HepG2 (cell line): ENCODE measurements around the gene PSMB2. TPM values are rescaled to one million over a fixed set of nuclear protein-coding genes. Genes with fewer than 3 reads are reported as not detected.

Experiments
- ATAC-seq: fragments of 200-7000 bp; cut with Tn5 transposase; 3 replicates; pipeline ENCODE4 v1.9.1; 2020; ENCODE audit warnings: mild to moderate bottlenecking, moderate library complexity
- BruUV-seq: library from RNA; stranded (reverse); fragments of 400-500 nt; replicated peaks from 2 replicates; lab custom pipeline; 2021; lab: Mats Ljungman, UMichigan
- CTCF ChIA-PET: fragments of 300-600 bp; formaldehyde crosslinking; extraction: SDS; loops from one replicate; lab custom pipeline; 2021; ENCODE audit warnings: low total read pairs, inconsistent platforms, low intra/inter-chr PET ratio; lab: Yijun Ruan, JAX
- POLR2A ChIA-PET: fragments of 350-600 bp; sonication (Branson Sonifier 250); formaldehyde crosslinking; loops from one replicate; lab custom pipeline; 2020; ENCODE audit warnings: antibody characterized with exemption, inconsistent platforms; lab: Yijun Ruan, JAX
- DNase-seq: peaks from one replicate; pipeline ENCODE4 v3.0.0-alpha.2; 2015; ENCODE audit warnings: low spot score
- FAIRE-seq: peaks from 3 replicates; lab custom pipeline; 2011; peaks lifted over from hg19 to GRCh38; lab: Jason Lieb, UNC
- H2AFZ ChIP-seq: one replicate; pipeline ENCODE4 v1.6.1; 2011; ENCODE audit warnings: low read length, inconsistent platforms
- H3K27ac ChIP-seq: fragments of 300-600 bp; 3 replicates; pipeline ENCODE4 v1.8.0; 2011; ENCODE audit warnings: mixed run types, mild to moderate bottlenecking, mixed read lengths, low read length, inconsistent platforms; ENCODE audit not compliant: insufficient read depth; ENCODE audit errors: extremely low read length
- H3K27me3 ChIP-seq, 2 experiments: fragments of 200-600 bp in 1 of 2; 2 replicates in 1 of 2; 3 replicates in 1 of 2; pipeline versions ENCODE4 v1.6.0 to v1.8.0; 2011; ENCODE audit warnings: low read length in 2 of 2, mild to moderate bottlenecking in 2 of 2, moderate library complexity in 2 of 2, inconsistent platforms in 1 of 2; ENCODE audit not compliant: insufficient read depth in 2 of 2, control insufficient read depth in 1 of 2
- H3K36me3 ChIP-seq, 2 experiments: fragments of 200-600 bp in 1 of 2; replicated peaks in 1 of 2; 2 replicates in 1 of 2; 3 replicates in 1 of 2; pipeline versions ENCODE4 v1.5.1 to v1.8.0; 2011; ENCODE audit warnings: low read length in 2 of 2, inconsistent platforms in 1 of 2; ENCODE audit not compliant: insufficient read depth in 2 of 2, control insufficient read depth in 1 of 2
- H3K4me1 ChIP-seq: 2 replicates; pipeline ENCODE4 v1.5.1; 2012; ENCODE audit warnings: low read length, inconsistent platforms; ENCODE audit not compliant: insufficient read depth
- H3K4me2 ChIP-seq: 2 replicates; pipeline ENCODE4 v1.6.0; 2011; ENCODE audit warnings: low read depth, low read length, inconsistent platforms
- H3K4me3 ChIP-seq, 3 experiments: fragments of 200-600 bp in 1 of 3; sonication (generic), shearing (Covaris generic) in 1 of 3; replicated peaks in 1 of 3; 2 replicates each; pipeline ENCODE4 v1.5.1; 2011 to 2016; ENCODE audit warnings: low read length in 3 of 3, inconsistent platforms in 2 of 3, low read depth in 2 of 3, mild to moderate bottlenecking in 2 of 3, control low read depth in 1 of 3, mixed read lengths in 1 of 3; ENCODE audit not compliant: insufficient read depth in 1 of 3
- H3K79me2 ChIP-seq: one replicate; pipeline ENCODE4 v1.6.1; 2011; ENCODE audit warnings: low read length, inconsistent platforms; ENCODE audit not compliant: insufficient read depth
- H3K9ac ChIP-seq: 2 replicates; pipeline ENCODE4 v1.6.0; 2011; ENCODE audit warnings: mild to moderate bottlenecking, low read depth, low read length, inconsistent platforms; ENCODE audit not compliant: insufficient read depth
- H3K9me3 ChIP-seq: 2 replicates; pipeline ENCODE4 v1.5.1; 2012; ENCODE audit warnings: mild to moderate bottlenecking, low read length
- H4K20me1 ChIP-seq: 2 replicates; pipeline ENCODE4 v1.6.0; 2011; ENCODE audit warnings: inconsistent platforms, mild to moderate bottlenecking, low read length, moderate library complexity; ENCODE audit not compliant: insufficient read depth
- BCL6 ChIP-seq: IDR thresholded peaks from 2 replicates; pipeline ENCODE4 v1.6.1; 2016; ENCODE audit warnings: missing genetic modification reagents, missing compliant biosample characterization
- CENPBD1 ChIP-seq: sonication (generic); formaldehyde crosslinking; IDR thresholded peaks from 2 replicates; pipeline ENCODE4 v1.8.0; 2022; ENCODE audit warnings: missing genetic modification reagents, low read depth, mild to moderate bottlenecking, borderline replicate concordance
- CTCF ChIP-seq: sonication (generic); formaldehyde crosslinking; IDR thresholded peaks from 2 replicates; pipeline ENCODE4 v1.5.0; 2020; ENCODE audit warnings: mild to moderate bottlenecking, missing genetic modification reagents, moderate library complexity
- MTF1 ChIP-seq: sonication (generic); formaldehyde crosslinking; IDR thresholded peaks from 2 replicates; pipeline ENCODE4 v1.5.0; 2020; ENCODE audit warnings: missing genetic modification reagents
- MXD1 ChIP-seq: sonication (generic); formaldehyde crosslinking; IDR thresholded peaks from 2 replicates; pipeline ENCODE4 v1.4.0; 2020; ENCODE audit warnings: mild to moderate bottlenecking, missing genetic modification reagents
- RORA ChIP-seq: sonication (generic); formaldehyde crosslinking; IDR thresholded peaks from 2 replicates; pipeline ENCODE4 v1.5.0; 2020; ENCODE audit warnings: mild to moderate bottlenecking, missing genetic modification reagents, moderate library complexity
- SMARCC2 ChIP-seq: fragments of 450-650 bp; IDR thresholded peaks from 2 replicates; pipeline ENCODE4 v1.6.1; 2017; ENCODE audit warnings: antibody characterized with exemption, mild to moderate bottlenecking
- STAG1 ChIP-seq: sonication (generic); formaldehyde crosslinking; IDR thresholded peaks from 2 replicates; pipeline ENCODE4 v1.4.0; 2020; ENCODE audit warnings: missing genetic modification reagents
- WGBS: methylation state at CpG from one replicate; pipeline ENCODE4 v1.1.6; 2017; ENCODE audit warnings: low lambda C conversion rate; 5-methylcytosine and 5-hydroxymethylcytosine counted together
- in situ Hi-C: cut with HindIII; loops from 2 replicates; pipeline ENCODE4 v1.10.0; 2017; ENCODE audit warnings: low pct_unique_long_range_greater_than_20kb; ENCODE audit not compliant: extremely low pct_ligation_motif_present
- intact Hi-C: fragments of 100-400 bp; cut with micrococcal nuclease; formaldehyde crosslinking; loops from one replicate; pipeline ENCODE4 v1.10.0; 2022; ENCODE audit not compliant: unreplicated experiment
- polyA plus RNA-seq, 8 experiments: library from polyadenylated mRNA; depleted of rRNA in 3 of 8; stranded (reverse) in 7 of 8; unstranded in 1 of 8; fragments of >200 nt; fragmentation: Illumina TruSeq in 4 of 8; extraction: Trizol in 4 of 8; gene quantifications; 2 replicates each; pipeline versions ENCODE4 v1.2.1 to v1.2.3, GENCODE V29; 2011 to 2016; ENCODE audit warnings: low read depth in 4 of 8, missing spikeins in 1 of 8, mixed read lengths in 1 of 8; ENCODE audit not compliant: insufficient read depth in 1 of 8
- total RNA-seq, 5 experiments: library from RNA; depleted of rRNA; stranded (reverse); fragments of >200 nt; fragmentation: Illumina TruSeq; extraction: Trizol; gene quantifications; 2 replicates each; pipeline ENCODE4 v1.2.3, GENCODE V29; 2016; ENCODE audit warnings: low read depth in 1 of 5
- TF ChIP-seq, protein P1 (sequence below): sonication (generic); formaldehyde crosslinking; IDR thresholded peaks from 2 replicates; pipeline ENCODE4 v1.4.0; 2020; ENCODE audit warnings: mild to moderate bottlenecking, missing genetic modification reagents
- TF ChIP-seq, protein P2 (sequence below): sonication (generic); formaldehyde crosslinking; IDR thresholded peaks from 2 replicates; pipeline ENCODE4 v1.8.1; 2023; ENCODE audit warnings: mild to moderate bottlenecking, moderate library complexity, missing genetic modification reagents

Gene PSMB2
- total and polyA plus RNA-seq, 2 of the 13 experiments (the other 11 are each of a cell fraction or from before 2014, with no cell fraction given): 60.6 to 62.2 TPM

GRCh38 chr1:35650416-35650815 is 9.1 kb upstream of the PSMB2 start:
- no peak overlapping the region for H3K9ac ChIP-seq
- no peak overlapping the region for H2AFZ ChIP-seq
- no peak overlapping the region for H3K4me3 ChIP-seq
- in situ Hi-C loops (no loop called here), intact Hi-C loops (no loop called here)
- H3K9me3 ChIP-seq: no peaks in the 10 kb centered on the region
- no peak overlapping the region for H3K27ac ChIP-seq
- ATAC-seq: no peak
- no TSS peak for BruUV-seq
- TF ChIP-seq MXD1: no peak
- no peak for TF ChIP-seq RORA (CRISPR knock-in tag)
- TF ChIP-seq, protein P1, sequence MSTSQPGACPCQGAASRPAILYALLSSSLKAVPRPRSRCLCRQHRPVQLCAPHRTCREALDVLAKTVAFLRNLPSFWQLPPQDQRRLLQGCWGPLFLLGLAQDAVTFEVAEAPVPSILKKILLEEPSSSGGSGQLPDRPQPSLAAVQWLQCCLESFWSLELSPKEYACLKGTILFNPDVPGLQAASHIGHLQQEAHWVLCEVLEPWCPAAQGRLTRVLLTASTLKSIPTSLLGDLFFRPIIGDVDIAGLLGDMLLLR (CRISPR knock-in tag): no peak
- TF ChIP-seq MTF1 (CRISPR knock-in tag): no peak
- WGBS: 49% methylated on average over 3 of the region's 3 CpGs
- H3K79me2 ChIP-seq: no peaks in the 10 kb centered on the region
- POLR2A ChIA-PET: no interaction called here
- no peak for FAIRE-seq
- H3K4me1 ChIP-seq: no peaks in the 10 kb centered on the region
- DNase-seq: no peak
- H3K4me2 ChIP-seq: no peak overlapping the region
- no peaks in the 10 kb centered on the region for H3K36me3 ChIP-seq
- no peaks in the 10 kb centered on the region for H4K20me1 ChIP-seq
- CTCF ChIA-PET: no interaction called here
- H3K27me3 ChIP-seq: peaks cover 0 to under 1% of the 10 kb centered on the region in 2 experiments; a peak in 1 of 5 replicates

DNA sequence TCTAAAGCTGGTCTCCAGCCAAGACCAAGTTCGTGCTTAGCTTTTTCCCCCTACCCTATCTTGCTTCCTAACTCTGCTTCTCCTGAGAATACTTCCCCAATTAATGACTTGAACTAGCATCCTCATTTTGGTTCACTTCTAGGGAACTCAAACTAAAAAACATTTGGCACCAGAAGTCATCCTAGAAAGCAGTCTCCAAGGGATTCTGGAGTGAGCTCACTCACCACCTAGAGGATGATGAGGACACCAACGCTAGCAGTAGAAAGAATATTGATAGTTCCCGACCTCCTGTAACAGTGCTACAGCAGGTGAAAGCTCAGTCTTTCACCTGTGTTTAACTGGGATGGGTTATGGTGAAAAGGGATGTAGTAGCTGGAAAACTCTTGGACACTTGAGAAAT is 4.7 kb upstream of the PSMB2 start:
- peaks cover 3% of the 10 kb centered on the region for H3K79me2 ChIP-seq
- no peak overlapping the region for H3K4me3 ChIP-seq
- no peaks in the 10 kb centered on the region; the same call in 1 of the 2 replicates for H3K4me1 ChIP-seq
- intact Hi-C loops: loop anchor here (10.0 kb wide), 1 partner anchor 59 kb away; no protein-coding TSS in a partner anchor
- H3K36me3 ChIP-seq: no peaks in the 10 kb centered on the region
- H3K9me3 ChIP-seq: no peaks in the 10 kb centered on the region
- FAIRE-seq: peak; percentile 55
- H3K27me3 ChIP-seq: peaks cover 0 to 5% of the 10 kb centered on the region in 2 experiments; a peak in 2 of 5 replicates
- TF ChIP-seq SMARCC2 (no peak), CENPBD1 (CRISPR knock-in tag) (no peak), STAG1 (CRISPR knock-in tag) (peak; percentile 40), BCL6 (CRISPR knock-in tag) (peak; percentile 73), CTCF (CRISPR knock-in tag) (peak; percentile 27; the same call in 1 of the 2 replicates)
- TF ChIP-seq, protein P2, sequence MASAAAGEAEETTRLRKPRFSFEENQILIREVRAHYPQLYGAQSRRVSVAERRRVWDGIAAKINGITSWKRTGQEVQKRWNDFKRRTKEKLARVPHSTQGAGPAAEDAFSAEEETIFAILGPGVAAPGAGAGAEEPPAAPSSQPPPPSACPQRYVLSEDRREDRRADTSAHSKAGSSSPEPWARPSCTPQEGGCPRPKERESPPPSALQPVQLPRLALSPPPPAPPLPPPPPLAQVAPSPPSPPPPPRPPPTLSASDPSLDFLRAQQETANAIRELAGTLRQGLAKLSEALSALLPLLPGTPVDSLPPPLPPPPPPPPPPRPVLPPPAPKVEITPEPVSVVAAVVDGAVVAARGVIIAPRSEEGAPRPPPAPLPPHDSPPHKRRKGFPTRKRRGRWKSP (CRISPR knock-in tag): no peak
- ChIA-PET POLR2A (no interaction called here), CTCF (interaction anchor here (1.2 kb wide), 1 partner anchor 77 kb away, joined by 8 read pairs; no protein-coding TSS in a partner anchor)
- H2AFZ ChIP-seq: no peak overlapping the region
- DNase-seq: no peak
- H4K20me1 ChIP-seq: no peaks in the 10 kb centered on the region
- in situ Hi-C loops: no loop called here
- no peak overlapping the region for H3K9ac ChIP-seq
- BruUV-seq: no TSS peak
- 5% methylated on average over 3 of the region's 3 CpGs for WGBS
- H3K4me2 ChIP-seq: no peak overlapping the region
- peak; percentile 66 for ATAC-seq
- H3K27ac ChIP-seq: no peak overlapping the region
